Measurements from ENCODE around the gene F3.

F3 gene

GRCh38 chr1:94526152-94526980 lies 15.2 kb downstream of the F3 start:
- no peak for DNase-seq

GRCh38 chr1:94524531-94524930 lies 17.0 kb downstream of the F3 start:
- no peak for DNase-seq

DNA sequence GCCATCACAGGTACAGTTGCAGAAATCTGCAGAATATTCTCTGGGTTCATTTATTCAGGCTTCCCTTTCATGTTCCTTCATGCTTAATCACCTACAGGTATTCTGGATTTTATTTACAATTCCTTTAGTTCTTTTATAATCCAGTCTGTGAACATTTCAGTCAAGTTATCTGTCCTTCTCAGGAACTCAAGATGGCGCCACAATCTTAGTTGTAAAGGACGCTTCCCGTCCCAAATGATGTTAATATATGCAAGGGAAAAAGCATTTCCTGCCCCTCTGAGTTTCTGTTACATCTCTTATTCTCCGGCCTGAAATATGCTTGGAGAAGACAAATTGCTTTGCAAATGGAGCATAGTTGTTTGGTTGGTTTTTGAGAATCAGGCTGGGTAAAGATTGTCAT lies 19.3 kb downstream of the F3 start:
- DNase-seq: no peak

GRCh38 chr1:94519351-94519750 lies 22.2 kb downstream of the F3 start:
- DNase-seq: no peak

GRCh38 chr1:94515296-94515947 lies 26.1 kb downstream of the F3 start:
- DNase-seq: no peak

GRCh38 chr1:94514095-94514727 lies 27.3 kb downstream of the F3 start:
- no peak for DNase-seq

GRCh38 chr1:94512816-94513215 lies 28.7 kb downstream of the F3 start:
- no peak for DNase-seq

GRCh38 chr1:94504601-94505000 lies 37.0 kb downstream of the F3 start:
- no peak for DNase-seq

GRCh38 chr1:94503153-94503552 lies 38.4 kb downstream of the F3 start:
- DNase-seq: no peak

GRCh38 chr1:94501935-94502334 lies 39.6 kb downstream of the F3 start:
- no peak for DNase-seq

- no peak for DNase-seq
Observed at GRCh38 chr1:94501426-94501825, 40.1 kb downstream of the F3 start.

DNA sequence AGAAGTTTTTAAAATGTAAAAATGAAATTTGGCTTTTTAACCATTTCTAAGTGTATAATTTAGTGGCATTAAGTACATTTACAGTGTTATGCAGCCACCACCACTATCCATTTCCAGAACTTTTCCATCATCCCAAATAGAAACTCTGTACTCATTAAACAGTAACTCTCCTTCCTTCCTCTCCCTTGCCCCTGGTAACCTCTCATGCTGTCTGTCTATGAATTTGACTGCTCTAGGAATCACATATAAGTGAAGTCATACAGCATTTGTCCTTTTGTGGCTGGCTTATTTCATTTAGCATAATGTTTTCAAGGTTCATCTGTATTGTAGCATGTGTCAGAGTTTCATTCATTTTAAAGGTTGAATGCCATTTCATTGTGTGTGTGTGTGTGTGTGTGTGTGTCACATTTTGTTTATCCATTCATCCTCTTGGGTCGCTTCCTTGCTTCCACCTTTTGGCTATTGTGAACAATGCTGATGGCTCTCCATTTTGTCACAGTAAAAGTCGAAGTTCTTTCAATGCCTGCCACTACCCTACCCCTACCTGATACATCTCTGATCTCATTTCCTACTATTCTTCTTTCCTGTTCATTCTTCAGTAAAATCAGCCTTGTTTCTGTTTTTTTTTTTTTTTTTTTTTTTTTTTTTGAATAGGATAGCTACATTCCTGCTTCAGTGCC lies 45.3 kb downstream of the F3 start:
- DNase-seq: no peak

GRCh38 chr1:94490556-94490955 lies 51.0 kb downstream of the F3 start:
- DNase-seq: no peak

DNA sequence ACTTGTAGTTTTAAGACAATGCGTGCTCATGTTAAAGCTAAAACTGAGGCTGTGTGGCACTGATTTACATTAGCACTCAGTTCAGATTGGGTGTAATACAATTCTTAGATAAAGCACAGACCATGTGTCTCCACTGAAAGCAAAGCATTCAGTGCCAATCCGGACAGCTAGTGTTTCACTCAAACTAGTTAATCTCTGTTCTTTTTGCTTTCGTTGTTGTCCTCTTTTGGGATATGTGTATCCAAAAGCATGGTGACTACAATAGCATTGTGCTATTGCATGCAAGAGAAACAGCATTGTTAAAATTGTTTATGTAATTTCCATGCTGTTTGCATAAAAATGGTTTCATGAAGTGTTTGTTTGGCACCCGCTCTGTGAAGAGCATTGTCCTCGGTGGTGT lies 54.6 kb downstream of the F3 start:
- DNase-seq: no peak

GRCh38 chr1:94481473-94481933 lies 60.1 kb downstream of the F3 start:
- DNase-seq: no peak

- no peak for DNase-seq
Observed at GRCh38 chr1:94479682-94480081, 61.9 kb downstream of the F3 start.

Data from activated CD4-positive, alpha-beta T cell treated with anti-CD3 and anti-CD28 coated beads, Interleukin-2, amount 50 U/mL, for 4 hours (primary cell).